Adrenal gland (tissue), 5 donors: Measurements from ENCODE around the gene DSTN.
A peak's percentile ranks its signal among the peaks of the same experiment; 100 is the strongest.

Experiments used
- POLR2A ChIP-seq, 2 donors: fragments of 450-650 bp; IDR thresholded peaks; one replicate each; pipeline ENCODE4 v1.6.1; 2017; ENCODE audit warnings: antibody characterized with exemption in 2 of 2, mild to moderate bottlenecking in 2 of 2, moderate library complexity in 1 of 2
- TF ChIP-seq, protein P1 (sequence below), 6 experiments: fragments of 450-650 bp in 4 of 6; fragments of 200-600 bp in 2 of 6; sonication (generic) in 1 of 6; IDR thresholded peaks; 1 replicate in 5 of 6; 2 replicates in 1 of 6; pipeline versions ENCODE4 v1.5.1 to v1.8.0; 2016 to 2021; ENCODE audit warnings: antibody characterized with exemption in 6 of 6, mild to moderate bottlenecking in 2 of 6, moderate library complexity in 1 of 6
- donor health status: DM: no; HTN: no; CAD: no.

DNA sequence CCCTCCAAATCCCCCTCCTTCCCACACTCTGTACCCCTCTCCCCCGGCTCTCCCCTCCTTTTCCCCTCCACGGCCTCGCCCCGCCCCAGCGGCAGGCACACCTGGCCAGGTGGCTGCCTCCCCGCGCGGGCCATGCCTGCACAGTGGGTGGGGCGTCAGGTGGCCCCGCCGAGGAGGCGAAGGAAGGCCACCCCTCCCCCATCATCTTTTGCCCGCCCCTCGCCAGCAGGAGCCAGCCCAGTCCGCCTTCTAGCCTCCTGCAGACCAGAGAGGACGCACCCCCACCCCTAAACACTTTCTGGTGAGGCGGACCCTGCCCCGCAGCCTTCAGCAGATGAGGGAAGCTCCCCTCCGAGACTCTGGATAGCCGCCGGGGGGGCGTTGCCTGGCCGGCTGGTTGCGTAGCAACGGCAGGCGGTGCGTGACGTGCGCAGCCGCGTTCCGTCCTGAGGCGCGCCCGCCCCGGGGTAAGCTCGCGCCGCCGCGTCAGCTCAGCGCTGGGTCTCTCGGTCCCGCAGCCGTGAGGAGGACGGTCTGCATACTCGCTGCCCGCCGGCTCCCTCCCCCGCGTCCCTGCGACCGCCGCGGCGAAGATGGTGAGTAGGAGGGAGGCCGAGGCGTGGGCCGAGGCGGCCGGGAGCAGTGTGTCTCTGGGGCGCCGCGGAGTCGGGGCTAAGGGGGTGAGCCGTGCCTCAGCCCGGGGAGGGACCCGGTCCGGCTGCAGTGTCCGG, at the start of gene DSTN:
- TF ChIP-seq, protein P1, sequence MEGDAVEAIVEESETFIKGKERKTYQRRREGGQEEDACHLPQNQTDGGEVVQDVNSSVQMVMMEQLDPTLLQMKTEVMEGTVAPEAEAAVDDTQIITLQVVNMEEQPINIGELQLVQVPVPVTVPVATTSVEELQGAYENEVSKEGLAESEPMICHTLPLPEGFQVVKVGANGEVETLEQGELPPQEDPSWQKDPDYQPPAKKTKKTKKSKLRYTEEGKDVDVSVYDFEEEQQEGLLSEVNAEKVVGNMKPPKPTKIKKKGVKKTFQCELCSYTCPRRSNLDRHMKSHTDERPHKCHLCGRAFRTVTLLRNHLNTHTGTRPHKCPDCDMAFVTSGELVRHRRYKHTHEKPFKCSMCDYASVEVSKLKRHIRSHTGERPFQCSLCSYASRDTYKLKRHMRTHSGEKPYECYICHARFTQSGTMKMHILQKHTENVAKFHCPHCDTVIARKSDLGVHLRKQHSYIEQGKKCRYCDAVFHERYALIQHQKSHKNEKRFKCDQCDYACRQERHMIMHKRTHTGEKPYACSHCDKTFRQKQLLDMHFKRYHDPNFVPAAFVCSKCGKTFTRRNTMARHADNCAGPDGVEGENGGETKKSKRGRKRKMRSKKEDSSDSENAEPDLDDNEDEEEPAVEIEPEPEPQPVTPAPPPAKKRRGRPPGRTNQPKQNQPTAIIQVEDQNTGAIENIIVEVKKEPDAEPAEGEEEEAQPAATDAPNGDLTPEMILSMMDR (IDR thresholded peaks at IDR 0.05) = no peak
- peak; percentile 95 to 98 for TF ChIP-seq POLR2A (IDR thresholded peaks at IDR 0.05)
